ENCODE results near the gene PICK1. TPM values are rescaled to one million over a fixed set of nuclear protein-coding genes. Genes with fewer than 3 reads are reported as not detected.
"Not testable (repeated sequence)": the region's sequence is repeated elsewhere in the genome, so short reads cannot be mapped to it uniquely, and the experiment has no call there.

Gene PICK1
- polyA plus RNA-seq, 1 donor = 32.0 TPM

DNA sequence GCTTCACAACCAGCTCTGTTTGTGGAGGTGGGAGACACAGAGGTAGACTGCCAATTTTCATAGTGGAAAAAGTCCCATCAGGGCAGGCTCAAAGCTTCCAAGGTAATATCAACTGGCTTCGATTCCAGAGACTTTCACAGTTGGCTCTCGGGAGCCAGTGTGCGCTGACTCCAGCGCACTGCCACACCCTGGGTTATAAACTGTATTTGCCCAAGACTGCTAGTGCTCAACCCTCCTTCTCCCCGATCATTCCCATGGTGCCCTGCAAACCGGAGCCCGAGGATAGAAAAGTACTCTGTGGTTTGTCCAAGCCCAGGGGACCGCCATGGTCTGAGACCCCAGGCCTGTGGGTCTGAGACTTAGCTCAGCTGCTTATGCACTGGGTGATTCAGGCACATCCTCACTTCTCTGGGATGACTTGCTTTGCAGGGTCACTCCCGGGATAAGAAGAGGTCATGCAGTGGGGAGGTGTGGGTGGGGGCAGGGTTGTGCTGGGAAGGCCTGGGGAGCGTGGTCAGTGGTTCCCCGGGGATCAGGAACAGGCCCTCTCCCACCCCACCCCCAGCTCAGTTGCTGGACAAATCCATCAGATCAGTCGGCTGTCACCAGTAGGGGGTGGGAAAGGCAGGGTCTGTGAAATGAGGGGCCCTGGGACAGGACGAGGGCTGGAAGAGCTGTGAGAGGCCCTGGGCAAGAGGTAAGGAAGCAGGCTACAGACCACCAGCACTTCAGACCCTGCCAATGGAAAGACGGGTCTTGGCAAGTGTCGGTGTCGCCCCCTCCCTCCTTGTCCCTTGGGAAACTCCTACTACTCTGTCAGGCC lies 26.7 kb upstream of the PICK1 start:
- no CpG with 5 or more reads among the region's 16 CpGs for WGBS (ENCODE audit: insufficient coverage, low lambda C conversion rate)
- Histone ChIP-seq H3K9me3 (ENCODE audit: control insufficient read depth, low read depth, low read length) (no peaks in the 10 kb centered on the region), H3K4me1 (ENCODE audit: control insufficient read depth, insufficient read depth, low read length) (peaks cover 21% of the 10 kb centered on the region), H3K27me3 (ENCODE audit: control insufficient read depth, insufficient read depth, low read length) (peaks cover 2% of the 10 kb centered on the region), H3K27ac (ENCODE audit: low read length) (no peak overlapping the region), H3K36me3 (ENCODE audit: control insufficient read depth, insufficient read depth, low read length) (no peaks in the 10 kb centered on the region), H3K4me3 (ENCODE audit: low read length) (no peak overlapping the region)
- DNase-seq = peak in 1 of 2 donors; percentile 63

DNA sequence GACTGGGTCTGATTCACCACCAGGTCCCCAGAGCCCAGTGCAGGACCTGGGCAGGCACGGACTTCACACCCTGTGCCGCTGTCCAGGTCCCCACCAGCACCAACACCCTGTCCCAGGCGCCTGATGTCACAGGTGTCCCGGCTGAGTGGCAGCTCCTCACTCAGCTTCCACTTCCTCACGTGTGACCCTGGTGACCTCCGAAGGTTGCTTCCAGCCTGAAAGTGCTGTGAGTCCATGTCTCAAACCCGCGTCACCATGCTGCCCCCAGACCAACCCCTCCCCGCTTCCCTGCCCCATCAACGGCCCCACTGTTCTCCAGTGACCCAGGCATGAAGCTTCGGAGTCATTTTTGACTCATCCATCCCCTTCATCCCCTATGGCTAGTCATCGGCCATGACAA lies 25.7 kb upstream of the PICK1 start:
- Histone ChIP-seq H3K4me1 (ENCODE audit: control insufficient read depth, insufficient read depth, low read length) (peaks cover 21% of the 10 kb centered on the region), H3K9me3 (ENCODE audit: control insufficient read depth, low read depth, low read length) (no peaks in the 10 kb centered on the region), H3K4me3 (ENCODE audit: low read length) (no peak overlapping the region), H3K36me3 (ENCODE audit: control insufficient read depth, insufficient read depth, low read length) (no peaks in the 10 kb centered on the region), H3K27ac (ENCODE audit: low read length) (no peak overlapping the region), H3K27me3 (ENCODE audit: control insufficient read depth, insufficient read depth, low read length) (no peaks in the 10 kb centered on the region)
- no peak for DNase-seq
- 100% methylated on average over 2 of the region's 12 CpGs for WGBS (ENCODE audit: insufficient coverage, low lambda C conversion rate)

DNA sequence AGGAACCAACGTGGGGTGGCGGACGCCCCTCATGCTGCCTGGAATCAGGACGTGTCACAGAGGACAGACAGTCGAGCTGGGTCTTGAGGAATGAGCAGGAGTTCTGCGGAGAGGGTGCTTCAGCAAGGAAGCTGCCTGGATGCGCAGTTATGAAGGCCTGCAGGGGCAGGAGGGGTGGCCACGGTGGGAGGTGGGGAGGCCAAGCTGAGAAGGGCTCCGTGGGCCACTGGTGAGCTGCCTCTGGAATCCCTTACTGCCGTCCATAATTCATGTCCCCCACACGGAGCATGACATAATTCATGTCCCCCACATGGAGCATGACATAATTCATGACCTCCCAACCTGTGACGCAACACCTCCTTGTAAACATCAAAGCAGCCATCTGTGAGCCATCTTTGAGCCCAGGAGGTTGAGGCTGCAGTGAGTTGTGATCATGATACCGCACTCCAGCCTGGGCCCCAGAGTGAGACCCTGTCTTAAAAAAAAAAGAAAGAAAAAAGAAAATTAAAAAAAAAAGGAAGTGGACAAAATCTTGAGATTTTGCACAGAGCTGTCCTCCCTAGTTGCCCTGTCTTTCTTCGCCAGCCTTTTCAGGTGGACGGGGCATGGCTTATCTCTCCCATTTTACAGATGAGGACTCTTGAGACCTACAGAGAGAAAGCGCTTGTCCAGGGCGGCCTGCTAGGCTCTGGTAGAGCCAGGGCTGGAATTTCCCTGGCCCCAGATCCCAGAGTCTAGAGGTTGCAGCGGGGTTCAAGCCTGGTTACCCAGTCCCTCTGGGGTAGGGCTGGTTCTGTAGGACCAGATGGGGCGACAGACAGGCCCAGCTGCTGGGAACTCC lies 24.3 kb upstream of the PICK1 start:
- no peak for DNase-seq
- no peak overlapping the region for H3K4me3 ChIP-seq (ENCODE audit: low read length)
- H3K9me3 ChIP-seq (ENCODE audit: control insufficient read depth, low read depth, low read length) = no peaks in the 10 kb centered on the region
- H3K4me1 ChIP-seq (ENCODE audit: control insufficient read depth, insufficient read depth, low read length) = peaks cover 21% of the 10 kb centered on the region
- no peak overlapping the region for H3K27ac ChIP-seq (ENCODE audit: low read length)
- no peaks in the 10 kb centered on the region for H3K36me3 ChIP-seq (ENCODE audit: control insufficient read depth, insufficient read depth, low read length)
- no CpG with 5 or more reads among the region's 19 CpGs for WGBS (ENCODE audit: insufficient coverage, low lambda C conversion rate)
- H3K27me3 ChIP-seq (ENCODE audit: control insufficient read depth, insufficient read depth, low read length) = no peaks in the 10 kb centered on the region

DNA sequence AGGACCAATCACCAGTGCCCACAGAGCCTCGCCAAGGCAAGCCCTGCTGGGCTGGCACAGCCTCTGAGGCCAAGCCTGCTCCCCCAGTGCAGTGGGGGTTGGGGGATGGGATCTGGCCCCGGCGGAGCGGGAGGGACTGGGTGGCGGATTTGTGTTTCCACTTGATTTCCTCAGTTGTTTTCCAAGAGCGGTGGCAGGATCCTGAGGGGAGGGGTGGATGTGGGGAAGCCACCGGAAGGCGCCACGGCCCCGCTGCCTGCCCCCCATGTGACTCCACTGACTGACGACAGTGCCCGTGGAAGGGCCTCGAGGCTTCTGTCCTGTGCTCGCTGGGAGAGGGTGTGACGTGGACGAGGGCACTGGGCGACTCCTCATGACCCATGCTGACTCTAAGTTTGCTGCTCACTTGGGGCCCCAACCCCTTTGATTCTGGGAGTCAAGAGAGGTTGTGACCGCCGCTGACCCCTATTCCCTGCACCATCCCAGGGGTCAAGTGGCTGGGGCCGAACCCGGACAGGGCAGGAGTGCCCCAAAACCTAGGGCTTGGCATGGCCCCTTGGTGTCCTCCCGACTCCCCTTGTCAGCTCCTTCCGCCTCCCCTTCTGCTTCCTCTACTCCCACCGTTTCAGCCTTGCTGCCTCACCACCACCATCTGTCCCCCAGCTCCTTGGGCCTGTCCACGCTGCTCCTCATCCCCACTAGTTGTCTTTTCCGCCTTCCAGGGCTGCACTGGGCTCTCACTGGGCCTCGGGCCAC lies 23.5 kb upstream of the PICK1 start:
- DNase-seq = no peak
- Histone ChIP-seq H3K4me1 (ENCODE audit: control insufficient read depth, insufficient read depth, low read length) (peaks cover 21% of the 10 kb centered on the region), H3K9me3 (ENCODE audit: control insufficient read depth, low read depth, low read length) (no peaks in the 10 kb centered on the region), H3K27ac (ENCODE audit: low read length) (no peak overlapping the region), H3K27me3 (ENCODE audit: control insufficient read depth, insufficient read depth, low read length) (no peaks in the 10 kb centered on the region), H3K36me3 (ENCODE audit: control insufficient read depth, insufficient read depth, low read length) (no peaks in the 10 kb centered on the region), H3K4me3 (ENCODE audit: low read length) (no peak overlapping the region)
- 80% methylated on average over 3 of the region's 27 CpGs for WGBS (ENCODE audit: insufficient coverage, low lambda C conversion rate)

DNA sequence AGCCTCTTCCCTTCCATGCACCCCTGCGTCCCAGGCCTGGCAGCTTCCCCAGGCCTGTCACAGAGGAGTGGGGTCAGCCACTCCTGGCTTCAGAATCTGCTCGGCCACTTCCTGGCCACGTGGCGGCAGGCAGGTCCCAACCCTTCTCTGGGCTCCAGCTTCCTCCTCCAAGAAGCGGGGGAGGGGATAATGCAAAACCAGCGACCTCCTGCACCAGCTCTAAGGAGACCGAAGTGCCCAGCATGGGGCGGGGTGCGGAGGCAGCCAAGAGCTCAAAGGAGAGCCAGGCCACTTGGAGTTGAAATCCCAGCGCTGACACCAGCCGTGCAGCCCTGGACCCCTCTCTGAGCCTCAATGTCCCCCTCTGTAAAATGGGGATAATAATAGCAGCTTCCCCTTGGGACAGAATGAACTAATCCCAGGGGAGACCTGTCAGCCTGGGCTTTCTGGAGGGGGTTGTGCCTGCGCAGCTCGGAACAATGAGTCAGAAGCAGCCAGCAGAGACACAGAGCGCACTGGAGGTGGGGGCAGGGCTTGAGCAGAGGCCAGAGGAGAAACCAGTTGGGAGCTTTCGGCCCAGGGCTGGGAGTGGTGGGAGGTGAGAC lies 22.8 kb upstream of the PICK1 start:
- H3K27ac ChIP-seq (ENCODE audit: low read length) = no peak overlapping the region
- no peaks in the 10 kb centered on the region for H3K36me3 ChIP-seq (ENCODE audit: control insufficient read depth, insufficient read depth, low read length)
- no peaks in the 10 kb centered on the region for H3K9me3 ChIP-seq (ENCODE audit: control insufficient read depth, low read depth, low read length)
- WGBS (ENCODE audit: insufficient coverage, low lambda C conversion rate) = no CpG with 5 or more reads among the region's 15 CpGs
- H3K4me3 ChIP-seq (ENCODE audit: low read length) = no peak overlapping the region
- no peaks in the 10 kb centered on the region for H3K27me3 ChIP-seq (ENCODE audit: control insufficient read depth, insufficient read depth, low read length)
- DNase-seq = peak; percentile 45 to 50
- H3K4me1 ChIP-seq (ENCODE audit: control insufficient read depth, insufficient read depth, low read length) = peaks cover 21% of the 10 kb centered on the region

DNA sequence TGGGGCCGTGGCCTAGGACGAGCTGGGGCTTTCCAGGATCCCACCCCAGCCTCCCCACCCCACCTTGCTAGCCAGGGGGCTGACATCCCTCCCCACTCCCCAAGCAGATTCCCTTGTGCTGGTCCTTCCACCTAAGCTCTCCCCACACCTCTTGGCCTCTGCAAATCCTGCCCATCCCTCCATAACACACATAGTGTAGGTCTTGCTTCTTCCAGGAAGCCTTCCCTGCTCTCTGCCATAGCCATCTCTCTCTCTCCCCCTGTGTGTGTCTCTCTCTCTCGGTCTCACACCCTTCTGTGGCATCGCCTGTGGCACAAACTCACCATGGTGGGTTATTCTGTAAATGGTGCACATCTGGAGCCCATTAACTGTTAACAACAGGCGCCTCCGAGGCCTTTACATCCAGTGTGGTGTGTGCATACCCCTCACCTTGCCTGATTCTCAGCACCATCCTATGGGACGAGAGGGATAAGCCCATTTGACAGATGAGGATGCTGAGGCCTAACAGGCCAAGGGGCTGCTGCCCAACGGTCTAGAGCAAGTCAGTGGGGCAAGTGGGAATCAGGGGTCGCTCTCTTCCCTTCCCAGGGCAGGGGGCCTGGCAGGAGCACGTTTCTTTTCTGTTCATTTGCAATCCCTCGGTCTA lies 22.2 kb upstream of the PICK1 start:
- Histone ChIP-seq H3K9me3 (ENCODE audit: control insufficient read depth, low read depth, low read length) (no peaks in the 10 kb centered on the region), H3K4me1 (ENCODE audit: control insufficient read depth, insufficient read depth, low read length) (peaks cover 19% of the 10 kb centered on the region), H3K36me3 (ENCODE audit: control insufficient read depth, insufficient read depth, low read length) (no peaks in the 10 kb centered on the region), H3K27me3 (ENCODE audit: control insufficient read depth, insufficient read depth, low read length) (no peaks in the 10 kb centered on the region), H3K27ac (ENCODE audit: low read length) (no peak overlapping the region), H3K4me3 (ENCODE audit: low read length) (no peak overlapping the region)
- WGBS (ENCODE audit: insufficient coverage, low lambda C conversion rate) = no CpG with 5 or more reads among the region's 11 CpGs
- no peak for DNase-seq

DNA sequence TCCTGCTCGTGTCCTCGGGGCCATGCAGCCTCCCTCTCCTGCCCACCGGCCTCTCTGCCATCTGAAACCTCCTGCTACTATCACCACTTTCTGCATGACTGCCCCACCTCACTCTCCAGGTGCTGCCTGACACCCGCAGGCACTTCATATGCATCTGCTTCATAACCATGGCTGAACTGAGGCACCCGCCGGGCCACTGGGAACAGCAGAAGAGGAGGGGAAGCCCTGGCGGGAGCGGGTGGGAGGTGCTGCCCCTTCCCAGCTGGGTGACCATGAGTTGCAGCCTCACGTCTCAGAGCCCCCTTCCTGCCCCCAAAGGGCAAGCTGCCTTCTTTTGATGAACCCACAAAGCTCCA lies 21.7 kb upstream of the PICK1 start:
- no peaks in the 10 kb centered on the region for H3K27me3 ChIP-seq (ENCODE audit: control insufficient read depth, insufficient read depth, low read length)
- peaks cover 15% of the 10 kb centered on the region for H3K4me1 ChIP-seq (ENCODE audit: control insufficient read depth, insufficient read depth, low read length)
- no peaks in the 10 kb centered on the region for H3K36me3 ChIP-seq (ENCODE audit: control insufficient read depth, insufficient read depth, low read length)
- no peak for DNase-seq
- H3K9me3 ChIP-seq (ENCODE audit: control insufficient read depth, low read depth, low read length) = no peaks in the 10 kb centered on the region
- no peak overlapping the region for H3K27ac ChIP-seq (ENCODE audit: low read length)
- WGBS (ENCODE audit: insufficient coverage, low lambda C conversion rate) = no CpG with 5 or more reads among the region's 9 CpGs
- no peak overlapping the region for H3K4me3 ChIP-seq (ENCODE audit: low read length)

DNA sequence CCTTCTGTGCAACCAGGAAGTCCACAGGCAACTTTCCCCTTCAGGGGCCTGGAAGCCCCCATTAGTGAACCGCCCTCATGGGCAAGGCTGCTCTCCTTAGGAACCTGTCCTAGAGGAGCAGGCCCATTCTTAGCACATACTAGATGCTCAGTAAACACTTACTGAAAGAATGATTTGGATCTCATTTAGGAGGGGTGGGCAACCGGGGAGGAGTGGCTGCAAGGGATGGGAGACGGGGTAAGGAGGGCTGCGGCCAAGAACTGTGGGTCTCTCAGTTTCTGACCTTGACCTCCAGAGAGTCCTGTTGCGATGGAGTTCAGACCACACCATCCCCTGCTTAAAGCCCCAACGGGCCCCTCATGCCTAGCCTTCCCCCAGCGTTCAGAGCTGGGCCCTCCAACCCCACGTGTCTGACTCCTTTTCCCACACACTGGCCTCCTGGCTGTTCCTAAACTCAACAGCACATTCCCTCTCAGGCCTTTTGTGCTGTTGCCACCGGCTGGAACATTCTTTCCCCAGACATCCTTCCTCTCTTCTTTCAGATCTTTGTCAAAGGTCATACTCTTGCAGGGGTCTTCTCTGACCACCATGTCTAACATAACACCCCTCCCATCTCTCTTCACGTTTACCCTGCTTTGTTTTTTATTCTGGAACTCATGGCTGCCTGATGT lies 20.7 kb upstream of the PICK1 start:
- Histone ChIP-seq H3K27me3 (ENCODE audit: control insufficient read depth, insufficient read depth, low read length) (no peaks in the 10 kb centered on the region), H3K36me3 (ENCODE audit: control insufficient read depth, insufficient read depth, low read length) (no peaks in the 10 kb centered on the region), H3K4me1 (ENCODE audit: control insufficient read depth, insufficient read depth, low read length) (peaks cover 12% of the 10 kb centered on the region), H3K27ac (ENCODE audit: low read length) (no peak overlapping the region), H3K4me3 (ENCODE audit: low read length) (no peak overlapping the region), H3K9me3 (ENCODE audit: control insufficient read depth, low read depth, low read length) (no peaks in the 10 kb centered on the region)
- no CpG with 5 or more reads among the region's 10 CpGs for WGBS (ENCODE audit: insufficient coverage, low lambda C conversion rate)
- no peak for DNase-seq

DNA sequence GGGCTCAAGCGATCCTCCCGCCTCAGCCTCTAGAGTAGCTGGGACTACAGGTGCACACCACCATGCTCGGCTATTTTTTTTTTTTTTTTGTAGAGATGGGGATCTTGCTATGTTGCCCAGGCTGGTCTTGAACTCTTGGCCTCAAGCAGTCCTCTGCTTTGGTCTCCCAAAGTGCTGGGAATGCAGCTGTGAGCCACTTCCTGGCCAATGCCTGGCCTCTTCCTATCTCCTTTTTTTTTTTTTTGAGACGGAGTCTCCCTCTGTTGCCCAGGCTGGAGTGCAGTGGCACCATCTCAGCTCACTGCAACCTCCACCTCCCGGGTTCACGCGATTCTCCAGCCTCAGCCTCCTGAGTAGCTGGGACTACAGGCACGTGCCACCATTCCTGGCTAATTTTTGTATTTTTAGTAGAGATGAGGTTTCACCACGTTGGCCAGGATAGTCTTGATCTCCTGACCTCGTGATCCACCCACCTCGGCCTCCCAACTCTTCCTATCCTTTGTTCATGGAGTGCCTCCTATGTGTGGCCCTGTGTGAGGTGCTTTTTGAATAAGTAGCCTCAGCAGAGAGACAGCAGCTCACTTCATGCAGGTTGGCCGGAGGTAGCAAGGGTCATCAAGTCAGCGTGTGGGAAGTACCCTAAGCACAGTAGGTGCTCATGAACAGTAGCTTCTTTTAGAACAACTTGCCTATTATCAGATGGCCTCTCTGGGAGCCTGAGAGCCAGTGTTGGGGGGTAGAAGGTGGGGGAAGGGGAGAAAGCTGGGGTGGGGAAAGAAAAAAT lies 19.6 kb upstream of the PICK1 start:
- 100% methylated on average over 4 of the region's 13 CpGs for WGBS (ENCODE audit: insufficient coverage, low lambda C conversion rate)
- not testable (repeated sequence) for H3K36me3 ChIP-seq (ENCODE audit: control insufficient read depth, insufficient read depth, low read length); DNase-seq; H3K4me3 ChIP-seq (ENCODE audit: low read length); H3K27me3 ChIP-seq (ENCODE audit: control insufficient read depth, insufficient read depth, low read length); H3K9me3 ChIP-seq (ENCODE audit: control insufficient read depth, low read depth, low read length); H3K27ac ChIP-seq (ENCODE audit: low read length)
- peaks cover 12% of the 10 kb centered on the region for H3K4me1 ChIP-seq (ENCODE audit: control insufficient read depth, insufficient read depth, low read length)
